ENCODE data around the gene KCNQ5. TPM values are rescaled to one million over a fixed set of nuclear protein-coding genes. Genes with fewer than 3 reads are reported as not detected.

KCNQ5 gene
- polyA plus RNA-seq, 3 donors: not detected

DNA sequence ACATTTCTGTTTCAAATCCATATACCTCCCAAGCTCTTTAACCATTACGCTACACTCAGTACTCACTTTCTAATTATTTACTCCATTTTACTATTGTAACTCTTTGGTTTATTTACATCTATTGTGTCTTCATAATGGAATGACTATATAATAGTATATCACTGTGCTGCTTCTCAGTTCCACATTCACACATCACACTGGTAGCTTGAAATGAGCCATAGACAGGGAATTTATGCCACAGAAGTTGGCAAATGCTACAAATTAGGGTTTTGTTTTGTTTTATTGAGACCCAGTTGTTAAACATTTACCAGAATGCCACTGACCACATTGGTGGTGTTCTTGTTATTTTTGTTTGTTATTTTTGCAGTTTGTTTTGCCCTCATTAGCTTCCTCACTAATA is 213.9 kb downstream of the KCNQ5 start:
- Histone ChIP-seq H3K4me2 (replicated peaks; ENCODE audit: extremely low read depth, low read length, poor library complexity, severe bottlenecking) (no peak overlapping the region), H2AFZ (ENCODE audit: insufficient read depth, low read depth, low read length, poor library complexity, severe bottlenecking) (no peak overlapping the region), H3K36me3 (replicated peaks in 1 of 2; ENCODE audit: control insufficient read depth in 1 of 2, insufficient read depth in 2 of 2, low read length in 2 of 2) (no peaks in the 10 kb centered on the region), H3K27me3 (ENCODE audit: control insufficient read depth in 2 of 2, insufficient read depth in 2 of 2, low read length in 2 of 2) (no peaks in the 10 kb centered on the region), H3K9ac (ENCODE audit: insufficient read depth, low read length, poor library complexity, severe bottlenecking) (no peak overlapping the region), H3K4me3 (replicated peaks in 1 of 3; ENCODE audit: low read depth in 2 of 3, low read length in 3 of 3) (no peak overlapping the region), H3K9me3 (replicated peaks in 1 of 2; ENCODE audit: control insufficient read depth in 1 of 2, insufficient read depth in 1 of 2, low read length in 2 of 2) (no peaks in the 10 kb centered on the region), H3K79me2 (ENCODE audit: insufficient read depth, low read length) (no peaks in the 10 kb centered on the region), H4K20me1 (ENCODE audit: insufficient read depth, low read length) (no peaks in the 10 kb centered on the region), H3K27ac (ENCODE audit: low read depth in 1 of 2, low read length in 2 of 2) (no peak overlapping the region), H3K4me1 (ENCODE audit: control insufficient read depth in 1 of 2, insufficient read depth in 2 of 2, low read length in 2 of 2) (no peaks in the 10 kb centered on the region)
- DNase-seq: no peak
- intact Hi-C loops (cut with micrococcal nuclease): no loop called here
- H3K36me3 Mint-ChIP-seq: no peaks in the 10 kb centered on the region
- WGBS (ENCODE audit: insufficient coverage): no CpG with 5 or more reads among the region's 1 CpG
- H3K4me1 Mint-ChIP-seq: no peaks in the 10 kb centered on the region
- no peak overlapping the region for H3K27ac Mint-ChIP-seq
- TF ChIP-seq, protein P1, sequence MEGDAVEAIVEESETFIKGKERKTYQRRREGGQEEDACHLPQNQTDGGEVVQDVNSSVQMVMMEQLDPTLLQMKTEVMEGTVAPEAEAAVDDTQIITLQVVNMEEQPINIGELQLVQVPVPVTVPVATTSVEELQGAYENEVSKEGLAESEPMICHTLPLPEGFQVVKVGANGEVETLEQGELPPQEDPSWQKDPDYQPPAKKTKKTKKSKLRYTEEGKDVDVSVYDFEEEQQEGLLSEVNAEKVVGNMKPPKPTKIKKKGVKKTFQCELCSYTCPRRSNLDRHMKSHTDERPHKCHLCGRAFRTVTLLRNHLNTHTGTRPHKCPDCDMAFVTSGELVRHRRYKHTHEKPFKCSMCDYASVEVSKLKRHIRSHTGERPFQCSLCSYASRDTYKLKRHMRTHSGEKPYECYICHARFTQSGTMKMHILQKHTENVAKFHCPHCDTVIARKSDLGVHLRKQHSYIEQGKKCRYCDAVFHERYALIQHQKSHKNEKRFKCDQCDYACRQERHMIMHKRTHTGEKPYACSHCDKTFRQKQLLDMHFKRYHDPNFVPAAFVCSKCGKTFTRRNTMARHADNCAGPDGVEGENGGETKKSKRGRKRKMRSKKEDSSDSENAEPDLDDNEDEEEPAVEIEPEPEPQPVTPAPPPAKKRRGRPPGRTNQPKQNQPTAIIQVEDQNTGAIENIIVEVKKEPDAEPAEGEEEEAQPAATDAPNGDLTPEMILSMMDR (IDR thresholded peaks at IDR 0.05): no peak
- H3K27me3 Mint-ChIP-seq (ENCODE audit: low read depth in 3 of 3): no peaks in the 10 kb centered on the region
- H3K4me3 Mint-ChIP-seq: no peak overlapping the region
- H3K9me3 Mint-ChIP-seq: peaks cover 0 to 2% (median 0%) of the 10 kb centered on the region in 7 donors

- no peak overlapping the region for H2AFZ ChIP-seq (ENCODE audit: insufficient read depth, low read depth, low read length, poor library complexity, severe bottlenecking)
- H3K9me3 Mint-ChIP-seq: no peaks in the 10 kb centered on the region
- H3K9me3 ChIP-seq (replicated peaks in 1 of 2; ENCODE audit: control insufficient read depth in 1 of 2, insufficient read depth in 1 of 2, low read length in 2 of 2): no peaks in the 10 kb centered on the region
- H3K79me2 ChIP-seq (ENCODE audit: insufficient read depth, low read length): no peaks in the 10 kb centered on the region
- no peak overlapping the region for H3K4me2 ChIP-seq (replicated peaks; ENCODE audit: extremely low read depth, low read length, poor library complexity, severe bottlenecking)
- no peaks in the 10 kb centered on the region for H3K27me3 ChIP-seq (ENCODE audit: control insufficient read depth in 2 of 2, insufficient read depth in 2 of 2, low read length in 2 of 2)
- H3K9ac ChIP-seq (ENCODE audit: insufficient read depth, low read length, poor library complexity, severe bottlenecking): no peak overlapping the region
- no CpG with 5 or more reads among the region's 1 CpG for WGBS (ENCODE audit: insufficient coverage)
- TF ChIP-seq, protein P1 (IDR thresholded peaks at IDR 0.05): no peak
- H3K27me3 Mint-ChIP-seq (ENCODE audit: low read depth in 3 of 3): no peaks in the 10 kb centered on the region
- DNase-seq: no peak
- no peak overlapping the region for H3K27ac Mint-ChIP-seq
- no peaks in the 10 kb centered on the region for H4K20me1 ChIP-seq (ENCODE audit: insufficient read depth, low read length)
- H3K4me1 ChIP-seq (ENCODE audit: control insufficient read depth in 1 of 2, insufficient read depth in 2 of 2, low read length in 2 of 2): no peaks in the 10 kb centered on the region
- H3K4me1 Mint-ChIP-seq: no peaks in the 10 kb centered on the region
- no peaks in the 10 kb centered on the region for H3K36me3 ChIP-seq (replicated peaks in 1 of 2; ENCODE audit: control insufficient read depth in 1 of 2, insufficient read depth in 2 of 2, low read length in 2 of 2)
- H3K4me3 ChIP-seq (replicated peaks in 1 of 3; ENCODE audit: low read depth in 2 of 3, low read length in 3 of 3): no peak overlapping the region
- no peaks in the 10 kb centered on the region for H3K36me3 Mint-ChIP-seq
- no peak overlapping the region for H3K27ac ChIP-seq (ENCODE audit: low read depth in 1 of 2, low read length in 2 of 2)
- intact Hi-C loops (cut with micrococcal nuclease): no loop called here
- H3K4me3 Mint-ChIP-seq: no peak overlapping the region
Observed at GRCh38 chr6:72836971-72837370, 215.1 kb downstream of the KCNQ5 start.

Measured in CD14-positive monocyte (primary cell).